Measurements from ENCODE around the gene SMOC2. TPM values are rescaled to one million over a fixed set of nuclear protein-coding genes. Genes with fewer than 3 reads are reported as not detected.

Gene SMOC2
- total RNA-seq, 4 donors from 2014 or later: 45.8 to 382 (median 160) TPM

- no peak overlapping the region for H3K27ac ChIP-seq
- no peaks in the 10 kb centered on the region for H3K4me1 ChIP-seq
- no peak for TF ChIP-seq CTCF (IDR thresholded peaks at IDR 0.05)
- no peak for TF ChIP-seq POLR2AphosphoS5 (IDR thresholded peaks at IDR 0.05)
- no peak for TF ChIP-seq EP300 (IDR thresholded peaks at IDR 0.05)
- TF ChIP-seq POLR2A (IDR thresholded peaks at IDR 0.05): no peak
- no peak overlapping the region for H3K4me3 ChIP-seq
- H3K9me3 ChIP-seq: no peaks in the 10 kb centered on the region
- no peaks in the 10 kb centered on the region for H3K36me3 ChIP-seq
- WGBS, 2 donors (ENCODE audit: low coverage in 1 of 2): 89 to 100% methylated on average over 3 to 4 of the region's 5 CpGs
- peaks cover 12% of the 10 kb centered on the region for H3K27me3 ChIP-seq
- no peak for ATAC-seq
Measured at GRCh38 chr6:168681748-168682147, 240.8 kb downstream of the SMOC2 start.

GRCh38 chr6:168683621-168684020 lies 242.6 kb downstream of the SMOC2 start:
- no peak for ATAC-seq
- Histone ChIP-seq H3K27me3 (peaks cover 12% of the 10 kb centered on the region), H3K9me3 (no peaks in the 10 kb centered on the region), H3K4me3 (no peak overlapping the region), H3K4me1 (no peaks in the 10 kb centered on the region), H3K27ac (no peak overlapping the region), H3K36me3 (no peaks in the 10 kb centered on the region)
- TF ChIP-seq POLR2AphosphoS5 (IDR thresholded peaks at IDR 0.05): no peak
- TF ChIP-seq POLR2A (IDR thresholded peaks at IDR 0.05): no peak
- no peak for TF ChIP-seq CTCF (IDR thresholded peaks at IDR 0.05)
- no peak for TF ChIP-seq EP300 (IDR thresholded peaks at IDR 0.05)
- WGBS, 2 donors (ENCODE audit: low coverage in 1 of 2): 41 to 67% methylated on average over 4 to 6 of the region's 11 CpGs

- 48 to 75% methylated on average over 3 to 4 of the region's 8 CpGs for WGBS, 2 donors (ENCODE audit: low coverage in 1 of 2)
- no peaks in the 10 kb centered on the region for H3K4me1 ChIP-seq
- no peak for TF ChIP-seq EP300 (IDR thresholded peaks at IDR 0.05)
- TF ChIP-seq CTCF (IDR thresholded peaks at IDR 0.05): no peak
- no peak for TF ChIP-seq POLR2A (IDR thresholded peaks at IDR 0.05)
- no peak for TF ChIP-seq POLR2AphosphoS5 (IDR thresholded peaks at IDR 0.05)
- no peak overlapping the region for H3K4me3 ChIP-seq
- peaks cover 12% of the 10 kb centered on the region for H3K27me3 ChIP-seq
- no peaks in the 10 kb centered on the region for H3K36me3 ChIP-seq
- H3K9me3 ChIP-seq: no peaks in the 10 kb centered on the region
- H3K27ac ChIP-seq: no peak overlapping the region
- ATAC-seq: no peak
Measured at GRCh38 chr6:168684471-168684870, 243.5 kb downstream of the SMOC2 start.

- Histone ChIP-seq H3K9me3 (no peaks in the 10 kb centered on the region), H3K4me1 (no peaks in the 10 kb centered on the region)
- TF ChIP-seq POLR2A (IDR thresholded peaks at IDR 0.05): no peak
- TF ChIP-seq EP300 (IDR thresholded peaks at IDR 0.05): no peak
- TF ChIP-seq POLR2AphosphoS5 (IDR thresholded peaks at IDR 0.05): no peak
- TF ChIP-seq CTCF (IDR thresholded peaks at IDR 0.05): no peak
Measured at GRCh38 chr6:168684906-168685305, 243.9 kb downstream of the SMOC2 start.

GRCh38 chr6:168686029-168686738 lies 245.2 kb downstream of the SMOC2 start:
- no peaks in the 10 kb centered on the region for H3K36me3 ChIP-seq
- no peak for TF ChIP-seq POLR2AphosphoS5 (IDR thresholded peaks at IDR 0.05)
- TF ChIP-seq CTCF (IDR thresholded peaks at IDR 0.05): no peak
- no peak for TF ChIP-seq POLR2A (IDR thresholded peaks at IDR 0.05)
- no peak for TF ChIP-seq EP300 (IDR thresholded peaks at IDR 0.05)
- WGBS, 2 donors (ENCODE audit: low coverage in 1 of 2): 50 to 59% methylated on average over 2 to 5 of the region's 25 CpGs
- peaks cover 12% of the 10 kb centered on the region for H3K27me3 ChIP-seq
- H3K27ac ChIP-seq: no peak overlapping the region
- no peak for ATAC-seq
- H3K9me3 ChIP-seq: no peaks in the 10 kb centered on the region
- no peak overlapping the region for H3K4me3 ChIP-seq
- H3K4me1 ChIP-seq: no peaks in the 10 kb centered on the region

More at GRCh38 chr6:168684906-168685305, 243.9 kb downstream of the SMOC2 start:
- no peak for ATAC-seq
- Histone ChIP-seq H3K27ac (no peak overlapping the region), H3K4me3 (no peak overlapping the region), H3K36me3 (no peaks in the 10 kb centered on the region), H3K27me3 (peaks cover 12% of the 10 kb centered on the region)
- WGBS, 2 donors (ENCODE audit: low coverage in 1 of 2): 90% methylated on average over 8 of the region's 8 CpGs; no CpG with 5 or more reads in 1 of the 2 donors
